Measurements from ENCODE around the gene STXBP5. TPM values are rescaled to one million over a fixed set of nuclear protein-coding genes. Genes with fewer than 3 reads are reported as not detected.

The STXBP5 gene
- 31.7 and 64.3 TPM in 2 replicates for total RNA-seq

DNA sequence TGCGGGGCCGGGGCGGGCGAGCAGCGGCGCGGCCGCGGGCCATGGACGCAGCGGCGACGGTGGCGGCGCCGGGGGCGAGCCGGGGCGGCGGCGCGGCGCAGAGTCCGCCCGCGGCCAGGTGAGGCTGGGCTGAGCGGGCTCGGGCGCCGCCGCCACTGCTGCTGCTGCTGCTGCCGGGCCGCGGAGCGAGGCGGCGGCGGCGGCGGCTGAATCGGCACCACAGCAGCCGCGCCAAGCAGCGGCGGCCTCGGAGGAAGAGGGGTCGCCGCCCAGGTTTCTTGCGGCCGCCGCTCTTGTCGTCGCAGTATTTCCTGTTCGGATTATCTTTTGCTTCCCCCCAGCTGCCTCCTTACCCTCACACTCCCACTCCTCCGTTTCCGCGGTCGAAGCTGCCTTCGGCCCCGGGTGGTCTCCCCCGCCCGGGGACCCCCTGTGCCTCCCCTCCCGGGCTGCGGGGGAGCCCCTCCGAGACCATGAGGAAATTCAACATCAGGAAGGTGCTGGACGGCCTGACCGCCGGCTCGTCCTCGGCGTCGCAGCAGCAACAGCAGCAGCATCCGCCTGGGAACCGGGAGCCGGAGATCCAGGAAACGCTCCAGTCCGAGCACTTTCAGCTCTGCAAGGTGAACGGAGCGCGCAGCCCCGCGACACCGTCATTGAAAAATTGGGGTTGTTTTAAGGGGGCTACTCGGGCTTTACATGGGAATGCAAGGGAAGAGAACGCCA is at the start of gene STXBP5:
STXBP5 (plus strand) TSS at position 358 of the 726 bp plus-strand sequence; CDS start at position 474, 116 bp downstream.

